GM12891 (cell line): ENCODE measurements around the gene AAMP.

ENCODE experiments used
- PAX5 ChIP-seq: IDR thresholded peaks from 2 replicates; pipeline ENCODE4 v1.6.1; 2011; ENCODE audit warnings: low read length, moderate library complexity, mild to moderate bottlenecking; ENCODE audit not compliant: insufficient read depth, severe bottlenecking
- POLR2A ChIP-seq: IDR thresholded peaks from 2 replicates; pipeline ENCODE4 v1.6.1; 2011; ENCODE audit warnings: low read depth, low read length, control low read depth
- POLR2AphosphoS5 ChIP-seq: IDR thresholded peaks from 2 replicates; pipeline ENCODE4 v1.6.1; 2011; ENCODE audit warnings: low read depth, low read length, control low read depth
- POU2F2 ChIP-seq: IDR thresholded peaks from 2 replicates; pipeline ENCODE4 v1.6.1; 2011; ENCODE audit warnings: low read depth, mild to moderate bottlenecking, control low read depth, low read length, moderate library complexity
- SPI1 ChIP-seq: IDR thresholded peaks from 2 replicates; pipeline ENCODE4 v1.6.1; 2011; ENCODE audit warnings: low read depth, low read length, control low read depth
- TAF1 ChIP-seq: IDR thresholded peaks from 2 replicates; pipeline ENCODE4 v1.6.1; 2011; ENCODE audit warnings: low read depth, low read length, control low read depth

- no peak for TF ChIP-seq SPI1
- TF ChIP-seq POLR2A: no peak
- TF ChIP-seq POLR2AphosphoS5: no peak
- TF ChIP-seq PAX5: no peak
- no peak for TF ChIP-seq POU2F2
- TF ChIP-seq TAF1: no peak
Measured at GRCh38 chr2:218263817-218264641, 5.9 kb downstream of the AAMP start.
